Adrenal gland (tissue), 5 donors: ENCODE results near the gene CMYA5.

Source experiments
- POLR2A ChIP-seq, 2 donors: fragments of 450-650 bp; IDR thresholded peaks; one replicate each; pipeline ENCODE4 v1.6.1; 2017; ENCODE audit warnings: antibody characterized with exemption in 2 of 2, mild to moderate bottlenecking in 2 of 2, moderate library complexity in 1 of 2
- TF ChIP-seq, protein P1 (sequence below), 6 experiments: fragments of 450-650 bp in 4 of 6; fragments of 200-600 bp in 2 of 6; sonication (generic) in 1 of 6; IDR thresholded peaks; 1 replicate in 5 of 6; 2 replicates in 1 of 6; pipeline versions ENCODE4 v1.5.1 to v1.8.0; 2016 to 2021; ENCODE audit warnings: antibody characterized with exemption in 6 of 6, mild to moderate bottlenecking in 2 of 6, moderate library complexity in 1 of 6
- donor health status: DM: no; HTN: no; CAD: no.

DNA sequence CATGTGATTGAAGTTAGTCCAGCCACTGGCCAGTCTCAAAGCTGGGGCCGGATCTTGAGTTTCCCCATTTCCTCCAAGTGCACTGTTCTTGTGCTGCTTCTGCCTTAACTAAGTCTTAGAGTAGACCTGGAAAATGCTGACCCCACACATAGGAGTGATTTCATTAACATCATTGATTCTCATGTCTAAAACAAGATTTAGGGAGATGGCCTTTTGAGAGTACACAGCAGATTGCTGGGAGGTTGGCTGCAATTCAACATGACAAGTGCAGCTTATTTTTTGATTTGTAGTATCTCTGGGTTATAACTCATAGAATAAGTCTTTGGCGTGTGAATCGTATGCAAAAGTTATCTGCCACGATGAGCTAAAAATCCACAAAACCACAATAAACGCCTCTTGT, 131.0 kb downstream of the CMYA5 start:
- no peak for TF ChIP-seq POLR2A (IDR thresholded peaks at IDR 0.05)
- TF ChIP-seq, protein P1, sequence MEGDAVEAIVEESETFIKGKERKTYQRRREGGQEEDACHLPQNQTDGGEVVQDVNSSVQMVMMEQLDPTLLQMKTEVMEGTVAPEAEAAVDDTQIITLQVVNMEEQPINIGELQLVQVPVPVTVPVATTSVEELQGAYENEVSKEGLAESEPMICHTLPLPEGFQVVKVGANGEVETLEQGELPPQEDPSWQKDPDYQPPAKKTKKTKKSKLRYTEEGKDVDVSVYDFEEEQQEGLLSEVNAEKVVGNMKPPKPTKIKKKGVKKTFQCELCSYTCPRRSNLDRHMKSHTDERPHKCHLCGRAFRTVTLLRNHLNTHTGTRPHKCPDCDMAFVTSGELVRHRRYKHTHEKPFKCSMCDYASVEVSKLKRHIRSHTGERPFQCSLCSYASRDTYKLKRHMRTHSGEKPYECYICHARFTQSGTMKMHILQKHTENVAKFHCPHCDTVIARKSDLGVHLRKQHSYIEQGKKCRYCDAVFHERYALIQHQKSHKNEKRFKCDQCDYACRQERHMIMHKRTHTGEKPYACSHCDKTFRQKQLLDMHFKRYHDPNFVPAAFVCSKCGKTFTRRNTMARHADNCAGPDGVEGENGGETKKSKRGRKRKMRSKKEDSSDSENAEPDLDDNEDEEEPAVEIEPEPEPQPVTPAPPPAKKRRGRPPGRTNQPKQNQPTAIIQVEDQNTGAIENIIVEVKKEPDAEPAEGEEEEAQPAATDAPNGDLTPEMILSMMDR (IDR thresholded peaks at IDR 0.05) = no peak
